ENCODE results near the gene MYO1H. TPM values are rescaled to one million over a fixed set of nuclear protein-coding genes. Genes with fewer than 3 reads are reported as not detected.

MYO1H gene
- total RNA-seq, 4 donors from 2014 or later: not detected

DNA sequence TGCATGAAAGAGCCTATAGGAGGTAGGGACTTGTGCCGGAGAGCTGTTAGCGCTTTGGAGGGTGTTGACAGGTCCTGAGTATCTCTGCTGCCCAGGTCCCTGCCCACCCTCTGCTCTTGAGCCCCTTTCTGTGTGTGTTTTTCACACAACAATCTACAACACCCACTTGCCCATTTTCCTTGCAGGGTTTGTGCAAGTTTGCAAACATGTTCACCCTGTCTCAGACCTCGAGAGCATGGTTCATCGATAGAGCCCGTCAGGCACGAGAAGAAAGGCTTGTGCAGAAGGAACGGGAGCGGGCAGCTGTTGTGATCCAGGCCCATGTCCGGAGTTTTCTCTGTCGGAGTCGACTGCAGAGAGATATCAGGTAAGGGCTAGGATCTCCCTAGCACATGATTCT lies 135.6 kb downstream of the MYO1H start:
- H3K36me3 ChIP-seq: peaks cover 43 to 63% (median 58%) of the 10 kb centered on the region in 4 donors
- WGBS: 94% methylated on average over 11 of the region's 11 CpGs
- H3K4me3 ChIP-seq: no peak overlapping the region
- no peaks in the 10 kb centered on the region for H3K9me3 ChIP-seq
- H3K27me3 ChIP-seq: no peaks in the 10 kb centered on the region
- no peak overlapping the region for H3K27ac ChIP-seq (replicated peaks in 1 of 4)
- peaks cover 9 to 21% (median 16%) of the 10 kb centered on the region in 4 donors for H3K4me1 ChIP-seq
- intact Hi-C loops (cut with DNase I): no loop called here
- TF ChIP-seq CTCF (IDR thresholded peaks at IDR 0.05): no peak
- TF ChIP-seq POLR2A (IDR thresholded peaks at IDR 0.05; ENCODE audit: low read depth): no peak
- no peak for DNase-seq (ENCODE audit: extremely low spot score)

DNA sequence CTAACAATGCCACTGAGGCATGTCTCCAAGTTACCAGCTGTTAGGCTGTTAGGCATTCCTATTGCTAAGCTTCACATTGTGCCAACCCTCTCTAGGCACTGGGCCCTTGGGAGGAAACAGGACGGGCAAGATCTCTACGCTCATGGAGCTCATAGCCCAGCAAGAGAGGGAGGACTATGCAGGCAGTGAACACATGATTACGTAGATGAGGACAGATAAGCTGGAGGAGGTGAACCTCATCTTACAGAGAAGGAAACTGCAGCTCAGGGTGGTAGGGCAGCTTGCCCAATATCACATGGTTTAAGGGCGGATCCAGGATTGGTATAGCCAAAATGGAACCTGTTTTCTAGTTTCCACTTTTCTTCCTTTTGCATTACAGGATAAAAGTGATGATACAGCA lies 137.5 kb downstream of the MYO1H start:
- H3K27ac ChIP-seq (replicated peaks in 1 of 4): no peak overlapping the region
- TF ChIP-seq POLR2AphosphoS5 (IDR thresholded peaks at IDR 0.05) (no peak), EP300 (IDR thresholded peaks at IDR 0.05) (no peak), POLR2A (IDR thresholded peaks at IDR 0.05; ENCODE audit: low read depth) (no peak), CTCF (IDR thresholded peaks at IDR 0.05) (no peak)
- peaks cover 0 to 3% (median 0%) of the 10 kb centered on the region in 4 donors for H3K4me1 ChIP-seq
- intact Hi-C loops (cut with DNase I): no loop called here
- no peaks in the 10 kb centered on the region for H3K27me3 ChIP-seq
- no peak overlapping the region for H3K4me3 ChIP-seq
- peaks cover 62 to 81% (median 77%) of the 10 kb centered on the region in 4 donors for H3K36me3 ChIP-seq
- WGBS: 77% methylated on average over 4 of the region's 4 CpGs
- DNase-seq (ENCODE audit: extremely low spot score): no peak
- no peaks in the 10 kb centered on the region for H3K9me3 ChIP-seq

DNA sequence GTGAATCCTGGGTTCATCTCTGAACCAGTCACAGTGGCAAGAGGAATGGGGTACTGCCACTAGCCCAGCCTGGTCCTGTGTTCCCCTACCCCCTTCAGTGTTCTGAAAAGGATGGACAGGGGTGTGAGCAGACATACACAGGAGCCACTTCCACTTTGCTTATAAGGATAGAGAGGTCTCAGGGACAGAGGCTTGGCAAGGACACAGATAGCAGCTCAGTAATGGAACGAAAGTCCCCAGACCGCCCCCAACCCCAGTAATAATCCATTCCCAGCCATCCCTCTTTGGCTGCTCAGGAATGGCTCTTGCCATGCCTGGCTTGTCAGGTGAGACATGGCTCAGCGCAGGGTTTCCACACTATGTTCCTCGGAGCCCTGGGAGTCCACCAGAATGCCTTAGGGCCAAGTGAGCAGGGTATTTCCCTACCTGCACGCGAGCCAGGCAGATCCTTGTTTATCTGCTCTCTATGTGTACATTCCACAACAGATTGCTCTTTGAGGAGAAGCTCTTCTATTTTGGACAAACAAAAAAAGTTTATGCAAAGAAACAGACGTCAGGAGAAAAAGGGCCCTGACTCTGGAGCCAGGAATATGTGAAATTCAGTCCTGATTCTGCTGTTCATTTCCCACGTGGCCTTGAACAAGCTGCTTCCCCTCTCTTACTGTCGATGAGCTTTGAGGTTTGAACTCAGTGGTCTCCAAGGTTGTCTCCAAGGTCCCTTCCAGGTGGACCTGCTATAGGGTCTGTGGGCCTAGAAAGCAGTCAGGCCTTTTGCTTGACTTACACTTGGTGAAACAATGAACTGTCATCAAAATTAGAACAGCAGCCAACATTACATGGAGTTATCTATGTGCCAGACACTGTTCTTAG lies 139.7 kb downstream of the MYO1H start:
- WGBS: 98% methylated on average over 8 of the region's 9 CpGs
- H3K4me3 ChIP-seq: no peak overlapping the region
- no peaks in the 10 kb centered on the region for H3K4me1 ChIP-seq
- intact Hi-C loops (cut with DNase I): no loop called here
- no peak for TF ChIP-seq POLR2AphosphoS5 (IDR thresholded peaks at IDR 0.05)
- TF ChIP-seq EP300 (IDR thresholded peaks at IDR 0.05): no peak
- no peak for TF ChIP-seq CTCF (IDR thresholded peaks at IDR 0.05)
- TF ChIP-seq POLR2A (IDR thresholded peaks at IDR 0.05; ENCODE audit: low read depth): no peak
- H3K9me3 ChIP-seq: no peaks in the 10 kb centered on the region
- no peak for DNase-seq (ENCODE audit: extremely low spot score)
- peaks cover 81 to 100% (median 99%) of the 10 kb centered on the region in 4 donors for H3K36me3 ChIP-seq
- no peaks in the 10 kb centered on the region for H3K27me3 ChIP-seq
- H3K27ac ChIP-seq (replicated peaks in 1 of 4): no peak overlapping the region

- no peak for TF ChIP-seq CTCF (IDR thresholded peaks at IDR 0.05)
- TF ChIP-seq POLR2A (IDR thresholded peaks at IDR 0.05; ENCODE audit: low read depth): no peak
- TF ChIP-seq EP300 (IDR thresholded peaks at IDR 0.05): no peak
- TF ChIP-seq POLR2AphosphoS5 (IDR thresholded peaks at IDR 0.05): no peak
- Histone ChIP-seq H3K4me1 (no peaks in the 10 kb centered on the region), H3K4me3 (no peak overlapping the region), H3K36me3 (peaks cover 81 to 100% (median 98%) of the 10 kb centered on the region in 4 donors), H3K27ac (replicated peaks in 1 of 4) (no peak overlapping the region), H3K9me3 (no peaks in the 10 kb centered on the region), H3K27me3 (no peaks in the 10 kb centered on the region)
- intact Hi-C loops (cut with DNase I): no loop called here
- no peak for DNase-seq (ENCODE audit: extremely low spot score)
- WGBS: 81% methylated on average over 7 of the region's 7 CpGs
Observed at GRCh38 chr12:109488051-109488665, 140.5 kb downstream of the MYO1H start.
